GM21447 (cell line): ENCODE measurements around the gene GLB1L3.

ENCODE experiments used
- ATAC-seq: cut with Tn5 transposase; IDR thresholded peaks from one replicate; pipeline ENCODE4 v1.9.1; 2021; ENCODE audit not compliant: unreplicated experiment

Gene GLB1L3

GRCh38 chr11:134358856-134359490, 82.8 kb downstream of the GLB1L3 start:
- no peak for ATAC-seq

DNA sequence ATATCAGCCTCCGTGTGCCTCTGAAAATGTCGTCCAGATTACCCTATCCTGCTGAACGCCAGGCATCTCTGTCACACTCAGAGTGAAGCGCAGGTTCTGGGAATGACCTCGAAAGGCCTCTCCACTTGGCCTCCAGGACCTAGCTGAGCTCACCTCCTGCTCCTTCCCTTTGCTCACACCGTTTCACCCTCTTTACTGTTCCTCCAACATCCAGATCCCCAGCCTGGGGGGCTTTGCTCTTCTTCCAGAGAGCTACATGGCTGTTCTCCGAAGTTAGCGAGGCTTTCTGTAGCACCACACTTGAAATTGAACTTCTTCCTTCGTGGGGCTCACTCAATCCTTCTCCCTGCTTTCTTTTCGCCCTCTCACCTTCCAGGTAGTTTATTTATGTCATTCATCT, 83.5 kb downstream of the GLB1L3 start:
- ATAC-seq, result no peak

GRCh38 chr11:134360050-134360835, 84.1 kb downstream of the GLB1L3 start:
- ATAC-seq, result peak; percentile 75

GRCh38 chr11:134361661-134362060, 85.5 kb downstream of the GLB1L3 start:
- ATAC-seq, result no peak

GRCh38 chr11:134362192-134362901, 86.2 kb downstream of the GLB1L3 start:
- ATAC-seq, result no peak

DNA sequence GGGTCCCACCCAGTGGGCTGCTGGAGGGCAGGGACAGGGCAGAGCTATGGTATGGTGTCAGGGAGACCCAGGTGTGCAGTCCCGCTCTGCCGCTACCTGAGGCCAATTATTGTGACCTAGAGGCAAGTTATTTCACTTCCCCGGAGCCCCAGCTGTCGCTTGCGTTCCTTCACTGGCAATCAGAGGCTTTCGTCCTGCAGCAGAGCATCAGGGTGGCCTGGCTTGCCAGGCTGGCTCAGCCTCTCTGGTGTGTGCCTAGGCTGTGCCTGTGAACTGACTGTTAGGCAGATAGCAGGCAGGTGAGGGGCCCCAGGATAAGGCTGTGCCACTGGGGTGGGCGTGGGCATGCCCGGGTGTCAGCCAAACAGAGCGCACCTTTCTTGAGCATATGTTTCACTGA, 87.0 kb downstream of the GLB1L3 start:
- ATAC-seq, result no peak

GRCh38 chr11:134363592-134363991, 87.4 kb downstream of the GLB1L3 start:
- no peak for ATAC-seq

DNA sequence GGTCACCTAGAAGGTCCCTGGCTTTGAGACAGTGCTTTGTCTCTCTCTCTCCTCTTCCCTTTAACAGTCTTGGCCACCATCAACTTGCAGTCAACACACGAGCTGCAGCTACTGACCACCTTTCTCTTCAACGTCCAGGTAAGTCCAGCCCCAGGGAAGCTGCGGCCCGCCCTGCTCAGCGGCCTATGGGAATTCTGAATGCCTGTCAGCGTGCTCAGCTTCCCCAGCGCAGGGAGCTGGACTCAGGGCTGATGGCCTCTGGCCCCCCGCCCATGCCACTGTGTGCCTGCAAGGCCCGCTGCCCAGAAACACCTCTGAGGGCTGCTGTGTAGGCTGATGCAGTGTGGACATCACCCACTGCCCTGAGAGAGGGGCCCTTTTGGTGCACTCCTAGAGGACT, 88.1 kb downstream of the GLB1L3 start:
- ATAC-seq, result no peak

GRCh38 chr11:134365011-134365925, 89.1 kb downstream of the GLB1L3 start:
- ATAC-seq, result no peak

- no peak for ATAC-seq
Measured at GRCh38 chr11:134366254-134366653, 90.1 kb downstream of the GLB1L3 start.

GRCh38 chr11:134367781-134368180, 91.6 kb downstream of the GLB1L3 start:
- ATAC-seq, result no peak
